C4-2B (cell line): ENCODE measurements around the gene SPOCK1.

Experiments
- ZFX ChIP-seq: fragments of 450-650 bp; IDR thresholded peaks from 2 replicates; pipeline ENCODE4 v1.6.1; 2017
- TF ChIP-seq, protein P1 (sequence below): fragments of 450-650 bp; conservative IDR thresholded peaks from 2 replicates; pipeline ENCODE4 v1.5.1; 2017; ENCODE audit warnings: mild to moderate bottlenecking

DNA sequence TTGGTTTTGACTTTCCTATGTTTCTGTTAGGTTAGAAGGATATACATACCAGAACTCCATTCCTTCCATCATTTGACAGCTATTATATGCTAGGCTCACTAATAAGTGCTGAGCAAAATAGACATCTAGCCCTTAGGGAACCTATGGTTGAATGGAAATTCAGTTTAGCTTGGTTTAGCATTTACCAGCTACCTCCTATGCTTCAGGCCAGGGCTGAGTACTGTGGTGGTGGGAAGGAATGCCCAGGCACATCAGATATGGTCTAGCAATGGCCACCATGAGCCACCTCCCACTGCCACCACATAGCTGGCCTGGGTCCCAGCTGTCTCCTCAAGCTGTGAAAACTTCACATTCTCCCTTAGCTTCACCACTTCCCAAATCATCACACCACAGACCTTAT is 89.4 kb downstream of the SPOCK1 start:
- TF ChIP-seq, protein P1, sequence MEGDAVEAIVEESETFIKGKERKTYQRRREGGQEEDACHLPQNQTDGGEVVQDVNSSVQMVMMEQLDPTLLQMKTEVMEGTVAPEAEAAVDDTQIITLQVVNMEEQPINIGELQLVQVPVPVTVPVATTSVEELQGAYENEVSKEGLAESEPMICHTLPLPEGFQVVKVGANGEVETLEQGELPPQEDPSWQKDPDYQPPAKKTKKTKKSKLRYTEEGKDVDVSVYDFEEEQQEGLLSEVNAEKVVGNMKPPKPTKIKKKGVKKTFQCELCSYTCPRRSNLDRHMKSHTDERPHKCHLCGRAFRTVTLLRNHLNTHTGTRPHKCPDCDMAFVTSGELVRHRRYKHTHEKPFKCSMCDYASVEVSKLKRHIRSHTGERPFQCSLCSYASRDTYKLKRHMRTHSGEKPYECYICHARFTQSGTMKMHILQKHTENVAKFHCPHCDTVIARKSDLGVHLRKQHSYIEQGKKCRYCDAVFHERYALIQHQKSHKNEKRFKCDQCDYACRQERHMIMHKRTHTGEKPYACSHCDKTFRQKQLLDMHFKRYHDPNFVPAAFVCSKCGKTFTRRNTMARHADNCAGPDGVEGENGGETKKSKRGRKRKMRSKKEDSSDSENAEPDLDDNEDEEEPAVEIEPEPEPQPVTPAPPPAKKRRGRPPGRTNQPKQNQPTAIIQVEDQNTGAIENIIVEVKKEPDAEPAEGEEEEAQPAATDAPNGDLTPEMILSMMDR = no peak
- TF ChIP-seq ZFX = no peak
